ENCODE measurements around the gene INO80D. TPM values are rescaled to one million over a fixed set of nuclear protein-coding genes. Genes with fewer than 3 reads are reported as not detected.
A peak's percentile ranks its signal among the peaks of the same experiment; 100 is the strongest.

INO80D gene
- total RNA-seq, 1 donor from 2014 or later: 21.0 TPM

- Mint-ChIP-seq H3K4me1 (ENCODE audit: unreplicated experiment) (peaks cover 3% of the 10 kb centered on the region), H3K36me3 (ENCODE audit: low read depth, unreplicated experiment) (no peaks in the 10 kb centered on the region), H3K27ac (ENCODE audit: unreplicated experiment) (no peak overlapping the region), H3K9me3 (ENCODE audit: unreplicated experiment) (no peaks in the 10 kb centered on the region), H3K27me3 (ENCODE audit: unreplicated experiment) (peaks cover 2% of the 10 kb centered on the region), H3K4me3 (ENCODE audit: unreplicated experiment) (no peak overlapping the region)
- no peak for DNase-seq (ENCODE audit: low spot score)
- TF ChIP-seq CTCF (IDR thresholded peaks at IDR 0.05; ENCODE audit: unreplicated experiment): no peak
These were observed 113.9 kb downstream of the INO80D start for GRCh38 chr2:205972113-205972512.

- no peak for DNase-seq (ENCODE audit: low spot score)
- no peak overlapping the region for H3K4me3 Mint-ChIP-seq (ENCODE audit: unreplicated experiment)
- no peak overlapping the region for H3K27ac Mint-ChIP-seq (ENCODE audit: unreplicated experiment)
- H3K27me3 Mint-ChIP-seq (ENCODE audit: unreplicated experiment): peaks cover 2% of the 10 kb centered on the region
- peaks cover 15% of the 10 kb centered on the region for H3K4me1 Mint-ChIP-seq (ENCODE audit: unreplicated experiment)
- no peak for TF ChIP-seq CTCF (IDR thresholded peaks at IDR 0.05; ENCODE audit: unreplicated experiment)
- no peaks in the 10 kb centered on the region for H3K36me3 Mint-ChIP-seq (ENCODE audit: low read depth, unreplicated experiment)
- no peaks in the 10 kb centered on the region for H3K9me3 Mint-ChIP-seq (ENCODE audit: unreplicated experiment)
These were observed 115.6 kb downstream of the INO80D start for GRCh38 chr2:205970348-205970747.

GRCh38 chr2:205969584-205969983 lies 116.4 kb downstream of the INO80D start:
- Mint-ChIP-seq H3K27ac (ENCODE audit: unreplicated experiment) (no peak overlapping the region), H3K4me3 (ENCODE audit: unreplicated experiment) (no peak overlapping the region), H3K4me1 (ENCODE audit: unreplicated experiment) (peaks cover 20% of the 10 kb centered on the region), H3K27me3 (ENCODE audit: unreplicated experiment) (peaks cover 2% of the 10 kb centered on the region), H3K36me3 (ENCODE audit: low read depth, unreplicated experiment) (no peaks in the 10 kb centered on the region), H3K9me3 (ENCODE audit: unreplicated experiment) (no peaks in the 10 kb centered on the region)
- TF ChIP-seq CTCF (IDR thresholded peaks at IDR 0.05; ENCODE audit: unreplicated experiment): no peak
- no peak for DNase-seq (ENCODE audit: low spot score)

- Mint-ChIP-seq H3K9me3 (ENCODE audit: unreplicated experiment) (no peaks in the 10 kb centered on the region), H3K36me3 (ENCODE audit: low read depth, unreplicated experiment) (no peaks in the 10 kb centered on the region), H3K4me1 (ENCODE audit: unreplicated experiment) (peaks cover 34% of the 10 kb centered on the region), H3K27me3 (ENCODE audit: unreplicated experiment) (no peaks in the 10 kb centered on the region), H3K27ac (ENCODE audit: unreplicated experiment) (no peak overlapping the region), H3K4me3 (ENCODE audit: unreplicated experiment) (no peak overlapping the region)
- no peak for DNase-seq (ENCODE audit: low spot score)
- TF ChIP-seq CTCF (IDR thresholded peaks at IDR 0.05; ENCODE audit: unreplicated experiment): no peak
These were observed 118.4 kb downstream of the INO80D start for GRCh38 chr2:205967391-205968075.

- Mint-ChIP-seq H3K4me3 (ENCODE audit: unreplicated experiment) (no peak overlapping the region), H3K27ac (ENCODE audit: unreplicated experiment) (peak overlapping the region; percentile 91), H3K27me3 (ENCODE audit: unreplicated experiment) (no peaks in the 10 kb centered on the region), H3K36me3 (ENCODE audit: low read depth, unreplicated experiment) (no peaks in the 10 kb centered on the region), H3K4me1 (ENCODE audit: unreplicated experiment) (peaks cover 40% of the 10 kb centered on the region), H3K9me3 (ENCODE audit: unreplicated experiment) (no peaks in the 10 kb centered on the region)
- no peak for DNase-seq (ENCODE audit: low spot score)
- TF ChIP-seq CTCF (IDR thresholded peaks at IDR 0.05; ENCODE audit: unreplicated experiment): no peak
These were observed 120.3 kb downstream of the INO80D start for GRCh38 chr2:205965707-205966106.

Measured in endothelial cell (in vitro differentiated cells).